SU-DHL-6 (cell line): Measurements from ENCODE around the gene SLC7A5.
"Not testable (repeated sequence)": the region's sequence is repeated elsewhere in the genome, so short reads cannot be mapped to it uniquely, and the experiment has no call there.

Experiments used
- H2AFZ ChIP-seq: fragments of 200-600 bp; sonication (generic); 2 replicates; pipeline ENCODE4 v1.6.1; 2014; ENCODE audit warnings: low read depth, mild to moderate bottlenecking, moderate library complexity, mixed read lengths, antibody characterized with exemption, low read length; ENCODE audit not compliant: severe bottlenecking
- H3F3A ChIP-seq: fragments of 200-600 bp; shearing (Covaris generic); 2 replicates; pipeline ENCODE4 v1.6.0; 2016; ENCODE audit warnings: antibody characterized with exemption, mild to moderate bottlenecking; ENCODE audit not compliant: insufficient read depth
- H3K27ac ChIP-seq: fragments of 200-600 bp; sonication (generic); 2 replicates; pipeline ENCODE4 v1.5.1; 2016; ENCODE audit warnings: low read depth, mild to moderate bottlenecking, low read length, moderate library complexity, mixed read lengths
- H3K27me3 ChIP-seq: fragments of 200-600 bp; sonication (generic), shearing (Covaris generic); 2 replicates; pipeline ENCODE4 v1.6.0; 2014; ENCODE audit warnings: mild to moderate bottlenecking, low read length
- H3K36me3 ChIP-seq: fragments of 200-600 bp; sonication (generic); 2 replicates; pipeline ENCODE4 v1.6.1; 2014; ENCODE audit warnings: mild to moderate bottlenecking, low read length, mixed read lengths
- H3K4me2 ChIP-seq: fragments of 300-600, 200-600 bp; shearing (Covaris generic), sonication (generic); 2 replicates; pipeline ENCODE4 v1.6.0; 2014; ENCODE audit warnings: low read length, low read depth, mild to moderate bottlenecking; ENCODE audit not compliant: poor library complexity, severe bottlenecking
- H3K4me3 ChIP-seq: fragments of 200-600 bp; sonication (generic); 2 replicates; pipeline ENCODE4 v1.5.1; 2014; ENCODE audit warnings: antibody characterized with exemption, low read length, mild to moderate bottlenecking, mixed read lengths; ENCODE audit not compliant: insufficient read depth, poor library complexity, severe bottlenecking
- H3K79me2 ChIP-seq: fragments of 200-600 bp; sonication (generic); 2 replicates; pipeline ENCODE4 v1.6.1; 2014; ENCODE audit warnings: mild to moderate bottlenecking, low read length, moderate library complexity; ENCODE audit not compliant: insufficient read depth
- H3K9ac ChIP-seq: fragments of 200-600 bp; sonication (generic); 2 replicates; pipeline ENCODE4 v1.7.0; 2014; ENCODE audit warnings: mild to moderate bottlenecking, low read length
- H3K9me2 ChIP-seq: fragments of 200-600 bp; sonication (generic); replicated peaks from 2 replicates; pipeline ENCODE4 v1.6.1; 2014; ENCODE audit warnings: low read length; ENCODE audit not compliant: insufficient read depth
- H3K9me3 ChIP-seq: fragments of 200-600 bp; sonication (generic); 2 replicates; pipeline ENCODE4 v1.6.1; 2014; ENCODE audit warnings: low read length, mixed read lengths; ENCODE audit not compliant: insufficient read depth
- H4K20me1 ChIP-seq: fragments of 200-600 bp; sonication (generic); 2 replicates; pipeline ENCODE4 v1.6.1; 2014; ENCODE audit warnings: low read depth, mild to moderate bottlenecking, antibody characterized with exemption, low read length, moderate library complexity, mixed read lengths
- CTCF ChIP-seq: fragments of 200-600 bp; sonication (generic); IDR thresholded peaks from one replicate; pipeline ENCODE4 v1.5.1; 2017; ENCODE audit warnings: antibody characterized with exemption, mild to moderate bottlenecking, low read length, moderate library complexity; ENCODE audit not compliant: insufficient read depth, poor library complexity, severe bottlenecking
- EZH2phosphoT487 ChIP-seq: fragments of 200-600 bp; sonication (generic), shearing (Covaris generic); conservative IDR thresholded peaks from 2 replicates; pipeline ENCODE4 v1.6.1; 2018; ENCODE audit warnings: mild to moderate bottlenecking, antibody characterized with exemption, low read length, moderate library complexity, mixed read lengths

The SLC7A5 gene

GRCh38 chr16:87818533-87819161, 50.7 kb downstream of the SLC7A5 start:
- Histone ChIP-seq H3K4me2 (no peak overlapping the region), H4K20me1 (no peaks in the 10 kb centered on the region), H3K4me3 (no peak overlapping the region), H3F3A (no peaks in the 10 kb centered on the region), H3K79me2 (no peaks in the 10 kb centered on the region), H3K36me3 (no peaks in the 10 kb centered on the region), H3K27ac (no peak overlapping the region), H3K27me3 (no peaks in the 10 kb centered on the region), H2AFZ (no peak overlapping the region), H3K9me3 (peaks cover 21% of the 10 kb centered on the region; the same call in 1 of the 2 replicates), H3K9me2 (no peaks in the 10 kb centered on the region), H3K9ac (no peak overlapping the region)
- TF ChIP-seq EZH2phosphoT487 = no peak
- no peak for TF ChIP-seq CTCF

GRCh38 chr16:87817910-87818309, 51.4 kb downstream of the SLC7A5 start:
- TF ChIP-seq EZH2phosphoT487 (no peak), CTCF (no peak)
- Histone ChIP-seq H2AFZ (no peak overlapping the region), H4K20me1 (no peaks in the 10 kb centered on the region), H3K79me2 (no peaks in the 10 kb centered on the region), H3K27me3 (no peaks in the 10 kb centered on the region), H3K9me2 (no peaks in the 10 kb centered on the region), H3K4me2 (no peak overlapping the region), H3K36me3 (no peaks in the 10 kb centered on the region), H3K27ac (no peak overlapping the region), H3K9me3 (peaks cover 21% of the 10 kb centered on the region; the same call in 1 of the 2 replicates), H3F3A (no peaks in the 10 kb centered on the region), H3K9ac (no peak overlapping the region), H3K4me3 (no peak overlapping the region)

- H3K36me3 ChIP-seq, H2AFZ ChIP-seq, H3K27ac ChIP-seq, H3K79me2 ChIP-seq, H3K27me3 ChIP-seq, H3K9ac ChIP-seq, H3K4me3 ChIP-seq, H3F3A ChIP-seq, H4K20me1 ChIP-seq, H3K9me2 ChIP-seq, H3K4me2 ChIP-seq: not testable (repeated sequence)
- H3K9me3 ChIP-seq = peaks cover 21% of the 10 kb centered on the region; the same call in 1 of the 2 replicates
These were observed 51.9 kb downstream of the SLC7A5 start for GRCh38 chr16:87817370-87817769.

- Histone ChIP-seq H3K4me2 (no peak overlapping the region), H3F3A (no peaks in the 10 kb centered on the region; the same call in 1 of the 2 replicates), H3K9me3 (peaks cover 21% of the 10 kb centered on the region; the same call in 1 of the 2 replicates), H3K4me3 (no peak overlapping the region), H3K27me3 (no peaks in the 10 kb centered on the region), H3K9ac (no peak overlapping the region), H3K79me2 (no peaks in the 10 kb centered on the region), H3K27ac (no peak overlapping the region), H3K36me3 (no peaks in the 10 kb centered on the region), H4K20me1 (no peaks in the 10 kb centered on the region), H3K9me2 (no peaks in the 10 kb centered on the region), H2AFZ (no peak overlapping the region)
- TF ChIP-seq CTCF (no peak), EZH2phosphoT487 (no peak)
These were observed 52.7 kb downstream of the SLC7A5 start for GRCh38 chr16:87816507-87817100.
